ENCODE measurements around the gene SPRED2. TPM values are rescaled to one million over a fixed set of nuclear protein-coding genes. Genes with fewer than 3 reads are reported as not detected.

Gene SPRED2
- total and polyA plus RNA-seq, 3 donors from 2014 or later = 10.0 to 14.1 (median 11.3) TPM

GRCh38 chr2:65273344-65273743 is 159.1 kb downstream of the SPRED2 start:
- Histone ChIP-seq H3K36me3 (ENCODE audit: low read depth, missing control alignments) (no peaks in the 10 kb centered on the region), H3K27me3 (no peaks in the 10 kb centered on the region), H3K4me3 (no peak overlapping the region), H3K4me1 (peaks cover 7% of the 10 kb centered on the region), H3K27ac (no peak overlapping the region), H3K9me3 (no peaks in the 10 kb centered on the region)
- intact Hi-C loops (cut with DNase I; ENCODE audit: low total_unique reads) = no loop called here
- no peak for DNase-seq
- TF ChIP-seq POLR2A (IDR thresholded peaks at IDR 0.05) = no peak
- TF ChIP-seq CTCF (IDR thresholded peaks at IDR 0.05) = no peak
- WGBS, 2 donors = 89 to 97% methylated on average over 8 of the region's 8 CpGs

GRCh38 chr2:65268957-65269356 is 163.4 kb downstream of the SPRED2 start:
- H3K36me3 ChIP-seq (ENCODE audit: low read depth, missing control alignments) = no peaks in the 10 kb centered on the region
- intact Hi-C loops (cut with DNase I; ENCODE audit: low total_unique reads) = no loop called here

GRCh38 chr2:65267008-65267407 is 165.4 kb downstream of the SPRED2 start:
- no peaks in the 10 kb centered on the region for H3K27me3 ChIP-seq
- intact Hi-C loops (cut with DNase I; ENCODE audit: low total_unique reads) = no loop called here
- H3K4me3 ChIP-seq = no peak overlapping the region
- H3K36me3 ChIP-seq (ENCODE audit: low read depth, missing control alignments) = no peaks in the 10 kb centered on the region
- H3K27ac ChIP-seq = no peak overlapping the region
- DNase-seq = no peak
- TF ChIP-seq CTCF (IDR thresholded peaks at IDR 0.05) = no peak
- H3K9me3 ChIP-seq = no peaks in the 10 kb centered on the region
- H3K4me1 ChIP-seq = no peaks in the 10 kb centered on the region
- WGBS, 2 donors = 97 to 100% methylated on average over 1 of the region's 1 CpG

More at GRCh38 chr2:65268957-65269356, 163.4 kb downstream of the SPRED2 start:
- no peak for TF ChIP-seq CTCF (IDR thresholded peaks at IDR 0.05)
- TF ChIP-seq POLR2A (IDR thresholded peaks at IDR 0.05) = no peak
- H3K4me1 ChIP-seq = no peaks in the 10 kb centered on the region
- H3K27ac ChIP-seq = no peak overlapping the region
- 79 to 87% methylated on average over 4 of the region's 4 CpGs for WGBS, 2 donors
- DNase-seq = no peak
- H3K27me3 ChIP-seq = no peaks in the 10 kb centered on the region
- no peak overlapping the region for H3K4me3 ChIP-seq
- no peaks in the 10 kb centered on the region for H3K9me3 ChIP-seq

GRCh38 chr2:65265671-65266045 is 166.7 kb downstream of the SPRED2 start:
- TF ChIP-seq CTCF (IDR thresholded peaks at IDR 0.05) (no peak), POLR2A (IDR thresholded peaks at IDR 0.05) (no peak)
- H3K27ac ChIP-seq = no peak overlapping the region
- intact Hi-C loops (cut with DNase I; ENCODE audit: low total_unique reads) = no loop called here

GRCh38 chr2:65264821-65265670 is 167.4 kb downstream of the SPRED2 start:
- no peak overlapping the region for H3K4me3 ChIP-seq
- TF ChIP-seq CTCF (IDR thresholded peaks at IDR 0.05) (peak; percentile 65 to 77 (median 77)), POLR2A (IDR thresholded peaks at IDR 0.05) (no peak)
- no peak for DNase-seq
- 43 to 51% methylated on average over 8 of the region's 8 CpGs for WGBS, 2 donors
- intact Hi-C loops (cut with DNase I; ENCODE audit: low total_unique reads) = loop anchor here (5.0 kb wide), 1 partner anchor 167 kb away; the partner anchor contains the start of gene SPRED2
- no peaks in the 10 kb centered on the region for H3K9me3 ChIP-seq
- no peaks in the 10 kb centered on the region for H3K27me3 ChIP-seq
- H3K4me1 ChIP-seq = no peaks in the 10 kb centered on the region
- no peak overlapping the region for H3K27ac ChIP-seq
- no peaks in the 10 kb centered on the region for H3K36me3 ChIP-seq (ENCODE audit: low read depth, missing control alignments)

More at GRCh38 chr2:65265671-65266045, 166.7 kb downstream of the SPRED2 start:
- DNase-seq = no peak
- Histone ChIP-seq H3K4me3 (no peak overlapping the region), H3K27me3 (no peaks in the 10 kb centered on the region), H3K9me3 (no peaks in the 10 kb centered on the region), H3K36me3 (ENCODE audit: low read depth, missing control alignments) (no peaks in the 10 kb centered on the region), H3K4me1 (no peaks in the 10 kb centered on the region)

All from testis (tissue), 3 donors.